SK-N-SH treated with all-trans-retinoic acid at 6 μM for 48 hours (cell line): Measurements from ENCODE around the gene FLNC.

Source experiments
- BACH2 ChIP-seq: fragments of 250-450 bp; sonication (Bioruptor Pico); IDR thresholded peaks from 2 replicates; pipeline ENCODE4 v1.9.0; 2021; ENCODE audit warnings: mild to moderate bottlenecking, borderline replicate concordance
- PATZ1 ChIP-seq: fragments of 250-450 bp; sonication (Bioruptor Pico); IDR thresholded peaks from 2 replicates; pipeline ENCODE4 v1.8.0; 2020; ENCODE audit warnings: mild to moderate bottlenecking, moderate library complexity, borderline replicate concordance
- POU6F1 ChIP-seq: fragments of 250-450 bp; sonication (Bioruptor Pico); IDR thresholded peaks from 2 replicates; pipeline ENCODE4 v1.8.0; 2021; ENCODE audit warnings: low read depth, mild to moderate bottlenecking, moderate library complexity, borderline replicate concordance
- PPARA ChIP-seq: fragments of 250-450 bp; sonication (Bioruptor Pico); IDR thresholded peaks from 2 replicates; pipeline ENCODE4 v1.5.0; 2020; ENCODE audit warnings: mild to moderate bottlenecking, borderline replicate concordance
- TOX ChIP-seq: fragments of 250-450 bp; sonication (Bioruptor Pico); IDR thresholded peaks from 2 replicates; pipeline ENCODE4 v1.8.0; 2021; ENCODE audit warnings: mild to moderate bottlenecking, moderate library complexity, borderline replicate concordance
- ZC3H10 ChIP-seq: fragments of 250-450 bp; sonication (Bioruptor Pico); IDR thresholded peaks from 2 replicates; pipeline ENCODE4 v1.5.1; 2021; ENCODE audit warnings: mild to moderate bottlenecking, moderate library complexity

GRCh38 chr7:128827971-128828711, 2.1 kb upstream of the FLNC start:
- TF ChIP-seq ZC3H10 (CRISPR knock-in tag) (no peak), TOX (CRISPR knock-in tag) (no peak), PATZ1 (CRISPR knock-in tag) (no peak), PPARA (CRISPR knock-in tag) (no peak), BACH2 (CRISPR knock-in tag) (no peak), POU6F1 (CRISPR knock-in tag) (no peak)
